AML-193 (cell line): ENCODE data around the gene ARID5A.
"Not testable (repeated sequence)": the region's sequence is repeated elsewhere in the genome, so short reads cannot be mapped to it uniquely, and the experiment has no call there.

ENCODE experiments used
- DNase-seq, 2 experiments: peaks; one replicate each; lab custom pipeline; 2025; lab: John Stamatoyannopoulos, UW

Gene ARID5A

GRCh38 chr2:96541398-96542152 is 5.0 kb downstream of the ARID5A start:
- DNase-seq = no peak

GRCh38 chr2:96542357-96542977 is 5.9 kb downstream of the ARID5A start:
- DNase-seq = no peak

GRCh38 chr2:96546321-96546720 is 9.8 kb downstream of the ARID5A start:
- DNase-seq = no peak

- DNase-seq = no peak
Measured at GRCh38 chr2:96546797-96547196, 10.2 kb downstream of the ARID5A start.

GRCh38 chr2:96547203-96547641 is 10.7 kb downstream of the ARID5A start:
- DNase-seq = no peak

GRCh38 chr2:96547731-96548171 is 11.2 kb downstream of the ARID5A start:
- no peak for DNase-seq

- DNase-seq = no peak
Measured at GRCh38 chr2:96548558-96549465, 12.3 kb downstream of the ARID5A start.

- DNase-seq = no peak
Measured at GRCh38 chr2:96549466-96549785, 12.9 kb downstream of the ARID5A start.

GRCh38 chr2:96549967-96550786 is 13.6 kb downstream of the ARID5A start:
- DNase-seq = no peak

GRCh38 chr2:96550787-96551604 is 14.4 kb downstream of the ARID5A start:
- DNase-seq = no peak

- no peak for DNase-seq
Measured at GRCh38 chr2:96551605-96552314, 15.2 kb downstream of the ARID5A start.

GRCh38 chr2:96552315-96553175 is 16.0 kb downstream of the ARID5A start:
- DNase-seq = no peak

GRCh38 chr2:96553176-96553956 is 16.8 kb downstream of the ARID5A start:
- DNase-seq = no peak

GRCh38 chr2:96553957-96554292 is 17.4 kb downstream of the ARID5A start:
- DNase-seq = not testable (repeated sequence)

GRCh38 chr2:96554293-96555145 is 18.0 kb downstream of the ARID5A start:
- DNase-seq = peak; percentile 40 to 48

- DNase-seq = no peak
Measured at GRCh38 chr2:96555146-96555610, 18.6 kb downstream of the ARID5A start.
